ENCODE measurements around the gene TBC1D22A. TPM values are rescaled to one million over a fixed set of nuclear protein-coding genes. Genes with fewer than 3 reads are reported as not detected.

The TBC1D22A gene
- total and polyA plus RNA-seq, 10 of the 15 experiments (the other 5 are each of a cell fraction or from before 2014, with no cell fraction given) = 0.63 to 44.7 (median 27.4) TPM

- Histone ChIP-seq H3K4me1 (ENCODE audit: control insufficient read depth, insufficient read depth, low read length) (no peaks in the 10 kb centered on the region), H3K27me3 (replicated peaks in 1 of 2; ENCODE audit: control insufficient read depth in 2 of 2, insufficient read depth in 2 of 2, low read length in 1 of 2) (no peaks in the 10 kb centered on the region), H3K9ac (ENCODE audit: control insufficient read depth, insufficient read depth, low read length) (no peak overlapping the region), H2AFZ (ENCODE audit: control insufficient read depth, low read depth, low read length) (no peak overlapping the region), H3K79me2 (ENCODE audit: control insufficient read depth, insufficient read depth, low read length) (no peaks in the 10 kb centered on the region; the same call in 1 of the 2 replicates), H3K9me3 (replicated peaks; ENCODE audit: control insufficient read depth, insufficient read depth, low read length) (no peaks in the 10 kb centered on the region), H3K36me3 (ENCODE audit: control insufficient read depth in 2 of 2, insufficient read depth in 2 of 2, low read length in 1 of 2) (peaks cover 2 to 13% of the 10 kb centered on the region in 2 experiments), H3K4me3 (no peak overlapping the region), H4K20me1 (ENCODE audit: control insufficient read depth, insufficient read depth) (no peaks in the 10 kb centered on the region; the same call in 1 of the 2 replicates), H3K27ac (ENCODE audit: control insufficient read depth, insufficient read depth) (no peak overlapping the region), H3K4me2 (ENCODE audit: control insufficient read depth, insufficient read depth) (no peak overlapping the region)
- TF ChIP-seq, protein P1, sequence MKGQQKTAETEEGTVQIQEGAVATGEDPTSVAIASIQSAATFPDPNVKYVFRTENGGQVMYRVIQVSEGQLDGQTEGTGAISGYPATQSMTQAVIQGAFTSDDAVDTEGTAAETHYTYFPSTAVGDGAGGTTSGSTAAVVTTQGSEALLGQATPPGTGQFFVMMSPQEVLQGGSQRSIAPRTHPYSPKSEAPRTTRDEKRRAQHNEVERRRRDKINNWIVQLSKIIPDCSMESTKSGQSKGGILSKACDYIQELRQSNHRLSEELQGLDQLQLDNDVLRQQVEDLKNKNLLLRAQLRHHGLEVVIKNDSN (IDR thresholded peaks at IDR 0.05; ENCODE audit: borderline replicate concordance, extremely low read length, insufficient read depth, low read depth, low read length) = no peak
- TF ChIP-seq E4F1 (IDR thresholded peaks at IDR 0.05; ENCODE audit: borderline replicate concordance, partially characterized antibody) (no peak), RAD51 (IDR thresholded peaks at IDR 0.05) (no peak)
- TF ChIP-seq, protein P2, sequence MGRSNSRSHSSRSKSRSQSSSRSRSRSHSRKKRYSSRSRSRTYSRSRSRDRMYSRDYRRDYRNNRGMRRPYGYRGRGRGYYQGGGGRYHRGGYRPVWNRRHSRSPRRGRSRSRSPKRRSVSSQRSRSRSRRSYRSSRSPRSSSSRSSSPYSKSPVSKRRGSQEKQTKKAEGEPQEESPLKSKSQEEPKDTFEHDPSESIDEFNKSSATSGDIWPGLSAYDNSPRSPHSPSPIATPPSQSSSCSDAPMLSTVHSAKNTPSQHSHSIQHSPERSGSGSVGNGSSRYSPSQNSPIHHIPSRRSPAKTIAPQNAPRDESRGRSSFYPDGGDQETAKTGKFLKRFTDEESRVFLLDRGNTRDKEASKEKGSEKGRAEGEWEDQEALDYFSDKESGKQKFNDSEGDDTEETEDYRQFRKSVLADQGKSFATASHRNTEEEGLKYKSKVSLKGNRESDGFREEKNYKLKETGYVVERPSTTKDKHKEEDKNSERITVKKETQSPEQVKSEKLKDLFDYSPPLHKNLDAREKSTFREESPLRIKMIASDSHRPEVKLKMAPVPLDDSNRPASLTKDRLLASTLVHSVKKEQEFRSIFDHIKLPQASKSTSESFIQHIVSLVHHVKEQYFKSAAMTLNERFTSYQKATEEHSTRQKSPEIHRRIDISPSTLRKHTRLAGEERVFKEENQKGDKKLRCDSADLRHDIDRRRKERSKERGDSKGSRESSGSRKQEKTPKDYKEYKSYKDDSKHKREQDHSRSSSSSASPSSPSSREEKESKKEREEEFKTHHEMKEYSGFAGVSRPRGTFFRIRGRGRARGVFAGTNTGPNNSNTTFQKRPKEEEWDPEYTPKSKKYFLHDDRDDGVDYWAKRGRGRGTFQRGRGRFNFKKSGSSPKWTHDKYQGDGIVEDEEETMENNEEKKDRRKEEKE (IDR thresholded peaks at IDR 0.05) = no peak
- ATAC-seq (no peak), FAIRE-seq (no peak), DNase-seq (ENCODE audit: low read depth, low spot score) (no peak)
- CTCF ChIA-PET = no interaction called here
- BruUV-seq (replicated peaks) = no TSS peak
- intact Hi-C loops (cut with micrococcal nuclease; ENCODE audit: unreplicated experiment) (no loop called here), in situ Hi-C loops (cut with MboI) (no loop called here)
- POLR2A ChIA-PET = no interaction called here
- RAD21 ChIA-PET (ENCODE audit: unreplicated experiment) = no interaction called here
- WGBS (ENCODE audit: insufficient coverage, insufficient replicate concordance, low lambda C conversion rate, missing lambda C conversion rate) = 80% methylated on average over 21 of the region's 21 CpGs
- SMC1A ChIA-PET (ENCODE audit: uncharacterized antibody, unreplicated experiment) = no interaction called here
These were observed 179.7 kb downstream of the TBC1D22A start for GRCh38 chr22:46941968-46942798.

Measured in GM12878 (cell line).